ENCODE results near the gene ANO3.

DNA sequence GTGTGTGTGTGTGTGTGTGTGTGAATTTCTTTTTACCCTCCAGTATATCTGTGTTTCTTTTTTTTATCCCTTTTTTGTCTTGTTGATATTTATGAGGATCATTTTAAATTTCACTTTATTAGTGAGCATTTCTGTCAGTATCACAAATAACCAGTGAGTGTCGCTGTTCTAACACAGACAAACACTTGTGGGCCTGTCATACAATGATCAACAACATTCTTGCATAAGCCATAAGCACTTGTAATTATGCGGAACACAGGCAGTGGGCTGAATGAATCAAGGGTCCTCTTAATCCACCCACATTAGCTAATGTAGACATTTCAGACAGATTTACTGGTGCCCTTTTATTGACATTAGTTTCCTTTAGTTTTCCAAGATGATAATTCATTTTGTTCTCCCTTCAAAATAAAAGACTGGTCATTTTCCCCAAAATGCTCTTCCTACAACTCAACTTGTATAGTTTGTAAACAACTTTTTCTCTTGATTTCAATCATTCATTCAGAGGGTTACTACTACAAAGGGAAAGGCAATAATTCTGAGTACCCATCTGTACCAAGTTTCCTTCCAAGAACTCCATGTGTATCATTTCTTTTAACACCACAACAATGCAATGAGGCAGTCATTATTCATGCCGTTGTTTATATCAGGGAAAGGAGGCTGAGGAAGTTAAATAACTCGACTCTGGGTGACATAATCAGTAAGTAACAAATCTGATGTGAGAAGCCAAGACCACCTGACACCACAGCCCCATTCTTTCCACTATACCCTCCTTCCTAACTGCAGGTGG lies 34.5 kb upstream of the ANO3 start:
- TF ChIP-seq CTCF (IDR thresholded peaks at IDR 0.05) = peak; percentile 10 to 46 (median 33)
- no peak for TF ChIP-seq POLR2A (IDR thresholded peaks at IDR 0.05)

Measured in uterus (tissue), 2 donors.